GM21717 (cell line): ENCODE data around the gene HMCN1.

Experiments used
- ATAC-seq: cut with Tn5 transposase; IDR thresholded peaks from one replicate; pipeline ENCODE4 v1.9.1; 2021; ENCODE audit warnings: mild to moderate bottlenecking, moderate library complexity; ENCODE audit not compliant: unreplicated experiment

HMCN1 gene

DNA sequence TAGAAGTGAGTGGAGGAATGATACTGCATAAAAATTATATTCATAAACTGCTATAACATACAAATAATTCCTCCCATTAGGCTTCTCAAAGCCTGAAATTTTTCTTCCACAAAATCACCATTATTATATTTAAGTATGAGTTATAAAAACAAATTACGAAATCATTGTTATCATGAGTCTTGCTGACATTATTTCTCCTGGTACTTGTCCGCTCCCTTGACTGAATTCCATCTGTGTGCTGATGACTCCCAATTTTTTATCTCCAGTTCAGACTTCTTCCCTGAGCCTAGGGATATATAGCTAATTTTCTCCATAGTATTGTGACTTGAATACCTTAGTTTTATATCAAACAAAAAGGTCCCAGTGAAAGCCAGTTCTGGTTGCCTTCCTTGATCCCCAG lies 268.2 kb downstream of the HMCN1 start:
- no peak for ATAC-seq

DNA sequence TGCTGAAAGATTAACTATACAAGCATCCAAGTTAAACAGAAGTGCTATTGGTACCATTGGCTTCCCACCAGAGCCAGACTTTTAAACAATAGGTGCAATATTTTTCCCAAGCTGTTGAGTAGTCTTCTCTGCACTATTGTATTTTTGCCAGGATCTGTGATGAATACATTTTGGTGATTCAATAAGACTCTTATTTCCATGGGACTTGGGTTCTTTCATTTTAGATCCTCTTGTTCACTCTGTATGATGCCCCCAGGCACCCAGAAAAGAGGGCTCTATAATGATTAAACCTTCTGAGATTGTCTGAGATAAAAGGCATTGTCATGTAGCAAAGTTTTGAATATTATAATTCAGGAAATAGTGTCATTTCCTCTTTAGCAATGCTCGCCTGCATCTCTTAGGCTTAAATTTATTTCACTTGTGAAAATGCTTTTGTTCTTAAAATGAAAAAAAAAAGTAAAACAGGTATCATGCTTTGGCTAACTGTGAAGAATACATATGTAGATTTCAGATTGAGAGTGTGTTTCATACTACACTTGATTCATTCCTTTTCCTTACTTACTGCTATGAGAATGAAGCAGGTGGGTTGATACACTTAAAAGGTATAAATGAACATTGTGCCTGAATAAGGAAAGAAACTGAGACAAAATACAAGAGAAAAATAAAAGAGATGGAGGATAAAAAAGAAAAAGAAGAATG lies 275.0 kb downstream of the HMCN1 start:
- no peak for ATAC-seq

DNA sequence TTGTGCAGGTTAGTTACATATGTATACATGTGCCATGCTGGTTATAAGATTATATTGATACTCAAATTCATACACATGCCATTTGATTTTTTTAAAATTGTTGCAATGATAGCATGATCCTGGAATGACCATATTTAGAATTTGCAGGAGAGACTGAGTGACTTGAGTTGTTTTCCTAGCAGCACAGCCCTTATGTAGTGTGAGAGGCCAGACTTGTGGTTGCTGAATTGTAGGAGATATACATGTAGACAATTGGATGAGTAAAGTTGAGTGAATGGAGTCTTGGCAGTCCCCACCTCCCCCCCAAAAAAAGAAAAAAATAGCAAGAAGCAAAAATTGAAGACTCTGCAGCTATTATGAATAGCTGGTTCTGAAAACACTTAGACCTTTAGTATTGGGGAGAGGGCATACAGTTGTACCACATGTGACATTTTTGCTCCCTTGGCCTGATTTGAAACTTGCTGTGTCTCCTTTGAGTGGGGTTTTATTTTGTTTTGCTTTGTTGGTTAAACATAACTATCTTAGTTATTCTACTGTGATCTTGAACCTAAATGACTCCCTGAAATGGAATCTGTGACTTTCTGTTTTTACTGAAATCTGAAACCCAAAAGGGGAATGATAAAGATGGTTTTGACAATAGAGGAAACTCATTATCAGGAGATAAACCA lies 280.3 kb downstream of the HMCN1 start:
- ATAC-seq: no peak

DNA sequence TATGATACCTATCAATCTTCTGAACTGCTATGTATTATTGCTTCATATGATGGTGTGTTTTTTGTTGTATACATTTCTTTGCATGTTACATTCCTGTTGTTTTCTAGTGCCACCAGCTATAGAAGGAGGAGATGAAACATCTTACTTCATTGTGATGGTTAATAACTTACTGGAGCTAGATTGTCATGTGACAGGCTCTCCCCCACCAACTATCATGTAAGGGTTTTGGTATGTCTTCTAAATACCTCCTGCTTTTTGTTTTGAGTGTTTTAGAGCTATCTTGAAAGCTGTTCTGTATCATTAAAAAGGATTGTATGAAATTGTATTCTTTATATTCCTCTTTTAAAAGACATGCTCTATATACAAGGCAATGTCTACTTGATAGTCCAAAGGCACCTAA lies 282.7 kb downstream of the HMCN1 start:
- ATAC-seq: no peak

DNA sequence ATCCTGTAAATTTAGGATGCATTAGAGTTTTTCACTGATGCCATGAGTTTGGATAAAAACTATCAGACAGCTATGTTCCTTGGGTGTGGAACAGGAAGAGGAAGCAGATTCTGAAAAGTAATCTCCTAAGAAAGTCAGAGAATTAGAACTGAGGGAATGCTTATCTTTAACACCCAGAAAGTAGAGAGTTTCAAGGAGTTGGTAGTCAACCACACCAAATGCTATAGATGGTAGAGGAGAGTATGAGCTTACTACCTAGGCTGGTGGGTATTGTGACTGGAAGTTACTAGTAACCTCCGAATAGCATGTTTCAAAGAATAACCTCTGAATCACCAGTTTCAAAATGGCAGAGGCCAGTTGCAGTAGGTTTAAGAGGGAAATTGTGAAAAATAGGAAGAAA lies 288.0 kb downstream of the HMCN1 start:
- ATAC-seq: no peak

DNA sequence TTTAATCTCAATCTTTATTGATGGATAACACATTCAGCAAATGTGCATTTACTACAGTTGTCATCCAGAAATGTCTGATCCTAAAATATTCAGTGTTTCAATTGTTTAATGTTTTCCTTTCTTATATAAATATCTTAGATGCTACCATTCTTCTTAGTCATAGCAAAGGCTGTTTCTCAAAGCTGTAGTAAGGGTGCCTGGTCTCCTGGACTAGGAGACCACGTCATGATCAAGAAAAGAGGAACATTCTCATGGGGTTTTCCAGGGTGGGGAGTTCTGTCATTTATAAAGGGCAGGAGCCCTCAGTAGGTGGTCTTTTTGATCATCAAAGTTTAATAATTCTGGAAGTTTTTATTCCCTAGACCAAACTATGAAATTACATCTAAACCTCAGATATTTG lies 292.8 kb downstream of the HMCN1 start:
- ATAC-seq: no peak

DNA sequence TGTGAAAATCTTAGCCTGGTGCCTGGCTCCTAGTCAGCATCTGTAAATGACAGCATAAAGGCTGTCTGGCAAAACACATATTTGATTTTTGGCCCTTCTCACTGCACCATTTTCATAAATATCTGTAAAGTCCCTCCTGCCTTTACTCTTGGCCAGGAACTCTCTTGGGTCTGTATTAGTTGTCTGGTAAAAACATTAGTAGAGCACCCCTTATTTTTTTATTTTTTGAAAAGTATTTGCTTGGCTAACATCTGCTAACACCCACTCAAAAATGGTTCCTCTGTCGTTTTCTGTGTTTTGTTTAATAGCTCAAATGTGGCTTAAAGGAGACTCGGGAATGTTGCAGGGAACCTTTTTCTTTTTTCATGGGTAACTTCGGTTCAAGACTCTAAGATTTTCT lies 293.4 kb downstream of the HMCN1 start:
- ATAC-seq: no peak

DNA sequence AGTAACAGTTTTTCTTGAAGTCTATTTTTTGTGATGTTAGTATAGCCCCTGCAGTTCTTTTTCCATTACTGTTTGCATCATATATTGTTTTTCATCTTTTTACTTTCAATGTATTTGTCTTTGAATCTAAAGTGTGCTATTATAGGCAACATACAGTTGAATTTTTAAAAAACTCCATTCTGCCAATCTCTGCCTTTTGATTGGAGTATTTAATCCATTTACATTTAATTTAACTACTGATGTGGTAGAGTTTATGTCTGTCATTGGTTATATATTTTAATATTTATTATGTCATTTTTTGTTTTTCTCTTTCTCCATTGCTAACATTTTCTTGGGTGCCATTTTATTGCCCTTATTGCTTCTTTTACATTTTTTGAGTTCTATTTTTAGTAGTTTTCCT lies 296.3 kb downstream of the HMCN1 start:
- ATAC-seq: no peak

DNA sequence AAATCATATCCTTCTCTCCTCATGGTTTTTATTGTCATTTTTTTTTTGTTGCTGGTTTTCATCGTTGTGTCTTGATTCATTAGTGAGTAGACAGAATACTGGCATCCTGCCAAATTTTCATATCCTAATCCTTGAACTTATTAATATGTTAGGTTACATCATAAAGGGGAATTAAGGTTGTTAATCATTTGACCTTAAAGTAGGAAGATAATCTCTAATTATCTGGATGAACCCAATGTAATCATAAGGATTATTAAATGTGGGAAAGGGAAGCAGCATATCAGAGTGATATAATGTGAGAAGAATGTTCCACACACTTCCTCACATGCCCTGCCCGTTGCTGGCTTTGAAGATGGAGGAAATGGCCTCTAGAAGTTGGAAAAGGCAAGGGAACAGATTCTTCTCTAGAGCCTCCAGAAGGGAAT lies 299.7 kb downstream of the HMCN1 start:
- no peak for ATAC-seq

DNA sequence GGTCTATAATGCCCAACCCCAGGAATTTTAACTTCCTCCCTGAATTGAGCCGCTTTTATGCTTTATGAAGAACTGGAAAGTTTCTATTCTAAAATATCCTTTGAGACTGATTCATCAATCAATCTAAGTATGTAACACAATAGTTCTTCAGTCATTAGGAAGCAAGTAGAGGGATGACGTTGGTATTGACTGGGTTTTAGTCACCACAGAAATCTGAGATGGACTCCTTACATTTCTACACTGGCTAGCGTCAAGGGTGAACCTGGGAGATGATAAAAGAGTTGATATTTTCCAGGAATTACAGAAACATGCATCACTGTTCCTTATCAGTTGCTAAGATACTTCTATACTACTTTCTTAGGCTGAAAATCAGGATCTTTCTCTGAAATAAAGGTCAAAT lies 308.0 kb downstream of the HMCN1 start:
- no peak for ATAC-seq

DNA sequence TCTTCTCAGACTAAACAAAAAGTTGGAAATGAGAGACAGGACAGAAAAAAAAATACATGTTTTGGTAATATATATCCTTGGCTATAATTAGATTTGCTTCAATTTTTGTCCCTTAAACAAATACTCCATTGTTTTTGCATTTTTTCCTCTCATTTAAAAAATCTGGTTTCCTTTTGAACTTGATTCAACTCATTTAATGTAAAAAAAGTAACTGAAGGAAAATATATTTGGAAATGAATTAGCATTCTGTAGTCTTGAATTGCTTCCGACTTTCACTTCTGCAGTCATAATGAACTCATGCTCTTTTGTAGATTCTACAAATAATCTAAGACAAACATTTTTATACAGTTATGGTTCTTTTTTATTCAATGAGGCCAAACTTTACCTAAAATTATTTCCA lies 309.1 kb downstream of the HMCN1 start:
- no peak for ATAC-seq

DNA sequence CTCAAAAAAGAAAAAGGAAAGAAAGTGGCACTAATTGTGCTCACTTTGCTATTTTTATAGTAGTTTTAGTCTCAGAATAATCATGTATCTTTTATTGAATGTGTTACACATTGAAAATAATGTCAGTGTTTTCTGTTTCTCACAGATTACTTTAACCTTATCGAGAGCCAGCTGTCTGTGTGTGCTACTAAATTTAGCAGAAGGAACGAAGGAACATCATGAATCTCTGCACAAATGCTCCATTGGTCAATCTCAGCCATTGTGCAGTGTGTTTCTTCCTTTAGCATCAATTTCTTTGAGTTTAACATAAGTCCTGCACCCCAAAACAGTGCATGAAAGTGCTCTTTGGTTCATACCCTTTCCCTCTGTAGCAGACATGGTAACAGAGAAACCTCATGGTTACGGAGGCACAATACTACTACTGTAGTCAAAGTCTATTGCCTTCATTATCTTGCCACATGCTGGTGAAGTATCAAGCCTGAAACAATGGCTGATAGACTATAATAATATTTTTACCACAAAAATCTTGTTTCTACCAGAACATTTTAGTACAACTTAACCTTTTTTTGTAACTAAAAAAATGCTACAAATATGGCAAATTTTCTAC lies 310.0 kb downstream of the HMCN1 start:
- no peak for ATAC-seq

DNA sequence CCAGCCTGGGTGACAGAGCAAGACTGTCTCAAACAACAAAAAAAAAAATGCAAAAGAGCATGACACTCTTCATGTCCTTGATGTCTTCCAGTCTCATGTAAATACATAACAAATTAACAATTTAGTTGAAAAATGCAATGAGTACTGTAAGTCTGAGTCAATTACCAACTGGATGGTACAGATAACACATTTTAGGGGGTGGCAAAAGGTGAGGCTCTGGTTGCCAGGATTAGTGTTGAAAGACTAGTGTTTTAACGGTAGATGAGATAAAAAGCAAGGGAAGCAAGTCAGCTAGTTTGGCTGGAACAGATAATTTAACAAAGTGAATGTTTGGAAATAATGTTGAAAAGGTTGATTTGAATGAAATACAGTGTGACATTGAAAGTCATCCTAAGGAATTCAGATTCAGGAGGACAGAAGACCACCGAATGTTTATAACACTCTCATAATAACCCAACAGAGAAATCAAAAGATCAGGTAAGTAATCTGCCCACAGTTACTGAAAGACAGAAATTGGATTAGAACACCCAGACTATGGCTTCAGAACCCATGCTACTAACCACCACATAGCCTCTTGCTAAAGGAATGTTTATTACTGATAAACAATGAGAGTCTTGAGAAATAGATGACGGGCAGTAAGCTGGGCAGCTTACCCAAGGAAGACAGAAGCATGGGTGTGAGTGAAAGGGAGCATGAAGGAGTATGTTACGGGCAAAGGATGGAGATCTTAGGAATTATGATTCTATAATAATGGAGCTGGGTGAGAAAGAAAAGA lies 312.4 kb downstream of the HMCN1 start:
- no peak for ATAC-seq

DNA sequence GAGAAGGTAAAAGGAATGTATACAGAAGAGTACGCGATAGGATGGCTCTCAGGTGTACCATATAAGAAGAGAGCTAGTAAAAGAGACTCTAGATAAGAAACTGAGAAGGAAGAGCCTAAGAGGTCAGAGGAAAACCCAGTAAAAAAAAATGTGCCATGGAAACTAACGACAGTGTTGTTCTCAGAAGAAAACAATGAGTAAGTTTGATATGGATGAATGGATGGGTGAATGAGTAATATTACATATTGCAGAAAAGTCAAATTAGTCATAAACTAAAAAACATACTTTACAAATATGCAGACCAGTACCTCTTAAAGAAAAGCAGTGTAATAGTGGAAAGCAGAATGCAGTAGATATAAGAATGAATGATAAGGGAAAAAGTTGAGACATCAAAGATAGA lies 316.2 kb downstream of the HMCN1 start:
- no peak for ATAC-seq

DNA sequence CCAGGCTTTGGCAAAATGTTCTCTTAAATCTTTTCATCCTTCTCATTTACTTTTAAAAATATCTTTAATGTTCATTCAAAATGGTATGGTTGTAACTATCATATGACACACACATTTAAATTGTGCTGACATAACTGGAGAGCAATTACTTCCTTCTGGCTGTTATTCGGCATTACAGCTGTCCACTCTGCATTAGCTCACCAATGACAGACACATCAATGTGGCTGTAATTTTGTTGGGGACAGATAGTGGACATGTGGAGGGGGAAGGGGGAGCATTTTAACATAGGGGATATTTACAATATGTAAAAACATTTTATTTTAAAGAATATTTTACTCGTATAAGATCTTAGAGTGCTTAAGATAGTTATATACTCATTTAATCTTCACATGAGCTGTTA lies 319.8 kb downstream of the HMCN1 start:
- no peak for ATAC-seq

DNA sequence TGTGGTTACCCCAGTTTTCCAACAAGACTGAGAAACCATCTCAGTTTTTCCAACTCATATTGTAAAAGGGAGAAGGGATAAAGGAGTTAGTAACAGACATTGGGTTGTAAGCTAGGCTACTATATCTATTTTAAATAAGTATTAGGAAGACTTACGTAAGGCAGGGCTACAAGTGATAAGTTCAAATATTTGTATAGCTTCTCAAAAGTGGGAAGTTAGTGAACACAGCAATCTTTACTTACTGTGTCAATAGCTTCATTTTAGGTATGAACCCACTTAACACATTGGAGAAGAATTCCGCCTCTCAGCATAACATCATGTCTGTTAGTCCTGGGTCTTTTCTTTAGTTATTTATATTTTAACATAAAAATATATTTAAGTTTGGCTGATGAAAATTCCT lies 320.7 kb downstream of the HMCN1 start:
- ATAC-seq: no peak

DNA sequence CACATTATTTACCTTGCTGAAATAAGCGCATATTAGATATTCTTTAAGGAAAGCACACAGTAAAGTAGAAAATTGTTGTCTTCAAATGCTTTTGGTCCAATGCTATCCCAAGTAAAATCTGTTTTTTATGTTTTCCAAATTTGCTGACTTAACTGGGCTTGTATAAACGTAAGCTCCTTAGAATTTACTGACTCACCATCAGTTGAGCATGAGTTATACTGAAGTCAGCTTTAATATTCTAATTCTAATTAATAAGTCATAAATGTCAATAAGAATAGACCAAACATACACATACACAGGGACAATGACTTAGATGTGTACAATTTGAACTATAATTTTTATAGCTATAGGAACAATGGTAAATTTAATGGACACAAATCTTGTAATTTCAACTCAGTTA lies 321.7 kb downstream of the HMCN1 start:
- ATAC-seq: no peak

DNA sequence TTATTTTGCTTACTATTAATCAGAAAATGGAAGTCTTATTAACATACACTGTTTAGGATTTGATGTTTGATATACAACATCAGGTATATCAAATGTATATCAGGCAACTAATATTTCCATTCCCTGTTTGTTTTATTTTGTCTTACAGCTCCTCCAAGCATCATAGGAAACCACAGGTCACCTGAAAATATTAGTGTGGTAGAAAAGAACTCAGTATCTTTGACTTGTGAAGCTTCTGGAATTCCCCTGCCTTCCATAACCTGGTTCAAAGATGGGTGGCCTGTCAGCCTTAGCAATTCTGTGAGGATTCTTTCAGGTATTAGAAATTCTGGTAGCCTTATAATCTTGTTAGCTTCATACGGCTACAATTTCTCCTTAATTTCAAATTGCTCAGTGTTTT lies 322.9 kb downstream of the HMCN1 start:
- ATAC-seq: no peak

DNA sequence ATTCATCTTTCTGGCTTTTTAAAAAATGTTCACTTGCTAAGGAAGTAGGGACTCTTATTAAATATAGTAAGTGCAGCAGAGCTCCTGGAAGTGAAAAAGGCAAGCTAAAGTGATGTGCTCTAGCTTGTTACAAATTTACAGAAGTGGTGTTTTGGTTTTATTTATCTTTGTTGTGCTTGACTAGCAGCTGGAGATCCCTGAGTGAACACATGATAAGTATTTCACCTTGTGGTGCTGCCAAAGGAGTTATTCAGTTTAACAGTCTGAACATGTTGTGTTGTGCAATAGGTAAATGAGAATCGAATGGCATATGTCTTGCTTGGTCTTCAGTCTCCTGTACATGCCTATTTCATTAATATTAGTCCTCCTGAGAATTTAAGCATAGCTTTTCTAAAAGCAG lies 325.1 kb downstream of the HMCN1 start:
- ATAC-seq: no peak

DNA sequence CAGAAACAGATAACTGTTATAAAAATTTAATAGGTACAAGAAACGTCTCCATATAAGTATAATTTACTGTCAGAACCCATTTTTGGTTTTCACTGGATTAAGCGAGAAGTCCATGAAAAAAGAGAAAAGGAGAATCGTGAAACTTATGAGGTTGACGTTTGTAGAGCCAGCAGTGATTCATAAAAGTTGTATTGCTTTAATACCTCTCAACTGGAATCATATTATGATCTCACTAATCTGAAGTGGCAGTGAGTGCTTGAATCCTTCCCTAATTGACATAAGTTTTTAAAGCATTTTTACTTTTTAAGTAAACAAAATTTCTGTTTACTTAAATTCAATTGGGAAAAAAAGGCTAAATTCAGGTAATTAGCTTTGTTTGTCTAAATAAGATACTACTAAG lies 325.6 kb downstream of the HMCN1 start:
- no peak for ATAC-seq

DNA sequence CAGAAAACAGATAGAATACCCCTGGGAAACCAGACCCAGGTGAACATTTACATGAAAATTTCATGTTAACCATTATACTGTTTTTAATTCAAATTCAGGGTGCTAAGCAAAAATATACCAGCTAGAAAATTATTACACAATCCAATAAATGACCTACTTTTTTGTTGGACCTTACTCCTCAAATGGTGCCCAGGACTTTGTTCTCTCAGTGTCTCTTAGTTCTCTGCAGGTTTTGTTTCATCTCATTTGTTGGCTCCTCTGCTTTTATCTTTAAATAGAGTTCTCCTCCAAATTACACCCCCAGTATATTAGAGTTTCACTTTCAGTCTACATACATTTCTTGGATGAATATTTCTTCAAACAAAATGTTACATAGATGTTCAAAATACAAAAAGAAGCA lies 326.0 kb downstream of the HMCN1 start:
- ATAC-seq: no peak
